ENCODE measurements around the gene PGP.

GRCh38 chr16:2189252-2189893 is 25.3 kb downstream of the PGP start:
- TF ChIP-seq, protein P1, sequence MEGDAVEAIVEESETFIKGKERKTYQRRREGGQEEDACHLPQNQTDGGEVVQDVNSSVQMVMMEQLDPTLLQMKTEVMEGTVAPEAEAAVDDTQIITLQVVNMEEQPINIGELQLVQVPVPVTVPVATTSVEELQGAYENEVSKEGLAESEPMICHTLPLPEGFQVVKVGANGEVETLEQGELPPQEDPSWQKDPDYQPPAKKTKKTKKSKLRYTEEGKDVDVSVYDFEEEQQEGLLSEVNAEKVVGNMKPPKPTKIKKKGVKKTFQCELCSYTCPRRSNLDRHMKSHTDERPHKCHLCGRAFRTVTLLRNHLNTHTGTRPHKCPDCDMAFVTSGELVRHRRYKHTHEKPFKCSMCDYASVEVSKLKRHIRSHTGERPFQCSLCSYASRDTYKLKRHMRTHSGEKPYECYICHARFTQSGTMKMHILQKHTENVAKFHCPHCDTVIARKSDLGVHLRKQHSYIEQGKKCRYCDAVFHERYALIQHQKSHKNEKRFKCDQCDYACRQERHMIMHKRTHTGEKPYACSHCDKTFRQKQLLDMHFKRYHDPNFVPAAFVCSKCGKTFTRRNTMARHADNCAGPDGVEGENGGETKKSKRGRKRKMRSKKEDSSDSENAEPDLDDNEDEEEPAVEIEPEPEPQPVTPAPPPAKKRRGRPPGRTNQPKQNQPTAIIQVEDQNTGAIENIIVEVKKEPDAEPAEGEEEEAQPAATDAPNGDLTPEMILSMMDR (conservative IDR thresholded peaks at IDR 0.05; ENCODE audit: low read depth, low read length) = no peak
- TF ChIP-seq BHLHE40 (IDR thresholded peaks at IDR 0.05; ENCODE audit: low read depth, low read length) = no peak
